ENCODE data around the gene EXOC8.
"Not testable (repeated sequence)": the region's sequence is repeated elsewhere in the genome, so short reads cannot be mapped to it uniquely, and the experiment has no call there.

- not testable (repeated sequence) for TF ChIP-seq REST (IDR thresholded peaks at IDR 0.05; ENCODE audit: unreplicated experiment); CTCF (conservative IDR thresholded peaks at IDR 0.05; ENCODE audit: low read depth in 2 of 2); EZH2 (IDR thresholded peaks at IDR 0.05; ENCODE audit: low read depth, unreplicated experiment); POLR2AphosphoS5 (IDR thresholded peaks at IDR 0.05; ENCODE audit: low read depth); EZH2phosphoT487 (IDR thresholded peaks at IDR 0.05; ENCODE audit: unreplicated experiment)
Observed at GRCh38 chr1:231348856-231349255, 11.2 kb upstream of the EXOC8 start.
